Fibroblast of skin of right quadriceps (primary cell): ENCODE measurements around the gene DCAF17.
"Not testable (repeated sequence)": the region's sequence is repeated elsewhere in the genome, so short reads cannot be mapped to it uniquely, and the experiment has no call there.

Experiments
- DNase-seq: peaks from one replicate; pipeline ENCODE4 v3.0.0-alpha.2; 2013

Gene DCAF17

GRCh38 chr2:171460537-171460936, 26.5 kb downstream of the DCAF17 start:
- no peak for DNase-seq

- DNase-seq: no peak
These were observed 35.1 kb downstream of the DCAF17 start for GRCh38 chr2:171469176-171469575.

GRCh38 chr2:171470129-171470528, 36.1 kb downstream of the DCAF17 start:
- no peak for DNase-seq

- no peak for DNase-seq
These were observed 42.0 kb downstream of the DCAF17 start for GRCh38 chr2:171475979-171476378.

- peak; percentile 3 for DNase-seq
These were observed 44.3 kb downstream of the DCAF17 start for GRCh38 chr2:171478345-171478744.

- DNase-seq: no peak
These were observed 45.3 kb downstream of the DCAF17 start for GRCh38 chr2:171479154-171479814.

- no peak for DNase-seq
These were observed 46.9 kb downstream of the DCAF17 start for GRCh38 chr2:171480908-171481307.

GRCh38 chr2:171482308-171482707, 48.3 kb downstream of the DCAF17 start:
- no peak for DNase-seq

- DNase-seq: peak; percentile 63
These were observed 48.9 kb downstream of the DCAF17 start for GRCh38 chr2:171482877-171483276.

GRCh38 chr2:171483793-171484192, 49.8 kb downstream of the DCAF17 start:
- no peak for DNase-seq

- no peak for DNase-seq
These were observed 51.1 kb downstream of the DCAF17 start for GRCh38 chr2:171485116-171485515.

- DNase-seq: no peak
These were observed 53.2 kb downstream of the DCAF17 start for GRCh38 chr2:171487201-171487600.

GRCh38 chr2:171487803-171488259, 53.8 kb downstream of the DCAF17 start:
- DNase-seq: no peak

- DNase-seq: no peak
These were observed 56.6 kb downstream of the DCAF17 start for GRCh38 chr2:171490577-171490976.

GRCh38 chr2:171491292-171491691, 57.3 kb downstream of the DCAF17 start:
- DNase-seq: no peak

GRCh38 chr2:171492664-171493063, 58.6 kb downstream of the DCAF17 start:
- no peak for DNase-seq

GRCh38 chr2:171497664-171498063, 63.6 kb downstream of the DCAF17 start:
- not testable (repeated sequence) for DNase-seq

GRCh38 chr2:171505374-171505773, 71.3 kb downstream of the DCAF17 start:
- DNase-seq: no peak

GRCh38 chr2:171509945-171510731, 76.1 kb downstream of the DCAF17 start:
- DNase-seq: no peak

- no peak for DNase-seq
These were observed 78.0 kb downstream of the DCAF17 start for GRCh38 chr2:171512014-171512413.

- no peak for DNase-seq
These were observed 78.7 kb downstream of the DCAF17 start for GRCh38 chr2:171512683-171513195.

- DNase-seq: no peak
These were observed 79.7 kb downstream of the DCAF17 start for GRCh38 chr2:171513719-171514160.

- no peak for DNase-seq
These were observed 81.0 kb downstream of the DCAF17 start for GRCh38 chr2:171514908-171515582.
